ENCODE measurements around the gene TEX11.

Gene TEX11

DNA sequence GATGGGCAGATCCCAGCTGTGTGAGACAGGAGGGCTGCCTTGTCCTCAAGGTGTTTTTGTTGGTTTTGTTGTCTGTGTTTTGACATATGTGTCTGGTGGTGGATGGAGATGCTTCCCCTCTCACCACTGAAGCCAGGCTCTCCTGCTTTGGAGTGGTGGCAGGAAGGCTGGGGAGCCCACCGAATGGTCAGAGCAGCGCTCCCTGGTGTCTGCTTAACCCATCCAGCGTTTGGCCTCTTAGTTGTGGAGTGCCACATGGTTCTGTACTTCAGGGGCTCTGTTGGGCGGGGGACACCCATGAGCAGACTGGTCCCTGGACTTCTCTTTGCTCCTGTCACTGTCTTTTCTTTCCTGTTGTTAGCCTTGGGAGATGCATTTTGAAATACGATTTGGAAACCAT, 412.0 kb downstream of the TEX11 start:
- DNase-seq (ENCODE audit: low read depth in 2 of 2) = no peak

DNA sequence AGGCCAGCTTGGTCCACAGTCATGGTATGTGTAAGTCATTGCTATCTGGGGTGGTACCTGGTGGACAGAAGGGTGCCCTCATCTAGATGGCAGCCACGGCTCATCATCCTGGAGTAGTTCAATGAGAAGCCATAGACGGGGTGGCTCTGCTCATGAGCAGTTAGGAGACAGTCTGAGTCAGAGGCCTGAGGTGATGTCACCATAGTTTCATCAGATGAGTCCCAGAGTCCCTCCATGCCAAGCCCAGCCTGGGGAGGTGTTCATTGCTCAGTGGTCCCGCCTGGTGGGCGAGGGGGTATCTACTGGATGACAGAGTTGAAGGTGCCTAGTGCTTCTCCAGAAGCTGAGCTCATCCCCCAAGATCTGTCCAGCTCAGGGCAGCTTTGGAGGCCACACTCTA, 414.1 kb downstream of the TEX11 start:
- DNase-seq (ENCODE audit: low read depth in 2 of 2) = no peak

DNA sequence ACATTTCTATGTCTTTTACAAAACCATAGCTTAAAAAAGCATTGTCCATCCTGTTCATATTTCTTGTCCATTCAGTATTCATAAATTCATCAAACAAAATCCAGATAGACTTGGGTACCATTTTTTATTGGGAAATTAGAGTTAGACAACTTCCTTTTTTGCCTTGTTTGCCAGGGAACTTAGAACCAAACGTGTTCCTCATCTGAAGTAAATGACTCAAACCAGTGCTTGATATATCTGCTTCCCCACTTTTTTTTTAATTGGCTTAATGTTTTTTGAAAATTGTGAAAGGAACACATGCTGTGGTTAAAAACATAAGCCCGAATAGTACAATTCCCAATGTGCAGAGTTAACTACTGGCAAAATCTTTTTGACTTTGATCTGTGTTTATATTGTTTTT, 419.7 kb downstream of the TEX11 start:
- DNase-seq (ENCODE audit: low read depth in 2 of 2) = no peak

DNA sequence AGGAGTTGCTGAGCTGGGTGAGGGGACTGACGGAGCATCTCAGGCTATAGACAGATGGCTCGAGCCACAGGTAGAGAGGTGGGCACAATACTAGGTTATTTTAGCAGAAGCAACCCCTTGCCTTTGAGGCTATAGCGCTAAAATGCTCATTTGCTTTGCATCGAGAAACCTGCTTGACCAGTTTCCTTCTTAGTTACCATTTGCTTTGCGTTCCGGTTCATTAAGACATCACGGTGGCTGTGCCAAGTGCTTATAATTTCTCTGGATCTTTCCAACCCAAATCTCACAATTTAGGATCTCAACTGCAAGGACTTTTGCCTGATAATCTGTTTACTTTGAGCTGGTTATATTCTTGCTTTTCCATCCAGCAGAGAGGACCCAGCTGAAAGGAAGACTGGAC, 423.0 kb downstream of the TEX11 start:
- no peak for DNase-seq (ENCODE audit: low read depth in 2 of 2)

DNA sequence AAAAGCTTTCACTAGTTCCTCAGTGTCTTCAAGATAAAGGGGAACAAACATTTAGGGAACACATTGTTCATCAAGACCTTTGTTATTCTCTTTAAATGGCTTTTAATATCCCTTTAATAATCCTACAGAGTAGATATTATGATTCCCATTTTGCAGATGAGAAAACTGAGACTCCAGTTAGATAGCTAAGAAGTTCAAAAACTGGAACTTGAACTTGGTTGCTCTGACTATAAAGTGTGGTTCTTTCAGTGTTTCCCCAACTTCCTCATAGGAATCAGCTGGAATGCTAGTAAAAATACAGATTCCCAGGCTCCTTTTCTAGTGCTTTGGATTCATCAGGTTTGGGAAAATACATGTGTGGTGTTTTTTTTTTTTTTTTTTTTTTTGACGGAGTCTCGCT, 426.2 kb downstream of the TEX11 start:
- no peak for DNase-seq (ENCODE audit: low read depth in 2 of 2)

DNA sequence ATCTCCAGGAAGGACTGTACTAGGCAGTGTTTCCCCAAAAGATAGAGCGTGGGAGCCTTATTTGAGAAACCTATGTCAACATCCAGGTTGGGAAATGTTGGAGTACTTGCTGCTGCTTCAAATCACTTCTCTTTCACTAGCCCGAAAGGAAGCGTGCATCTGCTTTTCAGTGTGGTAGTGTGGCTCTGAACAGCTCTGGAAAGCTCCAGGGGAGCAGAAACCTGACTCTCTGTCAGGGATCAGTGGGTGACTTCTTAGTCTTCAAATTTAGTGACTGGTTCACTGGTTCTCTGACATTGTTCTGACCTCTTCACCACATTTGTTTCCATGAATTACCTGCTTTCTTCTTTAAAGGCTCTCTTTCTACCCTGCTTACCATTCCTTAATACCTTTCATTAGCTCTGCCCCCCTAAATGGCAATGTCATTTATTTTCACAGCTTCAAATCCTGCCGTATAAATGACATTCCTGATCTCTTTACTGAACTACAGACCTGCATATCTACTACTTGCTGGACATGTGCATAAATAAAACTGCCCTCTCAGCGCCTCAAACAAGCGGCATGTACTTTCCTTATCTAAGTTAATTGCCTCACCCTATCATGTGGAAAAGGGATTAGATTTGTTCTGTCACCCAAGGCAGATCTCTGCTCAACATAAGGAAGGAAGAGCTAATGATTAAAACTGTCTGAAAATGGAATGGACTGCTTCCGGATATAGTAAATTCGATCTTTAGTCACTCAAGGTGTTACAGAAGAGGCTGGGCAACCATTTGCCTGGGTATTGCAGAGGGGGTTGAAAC, 426.8 kb downstream of the TEX11 start:
- no peak for DNase-seq (ENCODE audit: low read depth in 2 of 2)

DNA sequence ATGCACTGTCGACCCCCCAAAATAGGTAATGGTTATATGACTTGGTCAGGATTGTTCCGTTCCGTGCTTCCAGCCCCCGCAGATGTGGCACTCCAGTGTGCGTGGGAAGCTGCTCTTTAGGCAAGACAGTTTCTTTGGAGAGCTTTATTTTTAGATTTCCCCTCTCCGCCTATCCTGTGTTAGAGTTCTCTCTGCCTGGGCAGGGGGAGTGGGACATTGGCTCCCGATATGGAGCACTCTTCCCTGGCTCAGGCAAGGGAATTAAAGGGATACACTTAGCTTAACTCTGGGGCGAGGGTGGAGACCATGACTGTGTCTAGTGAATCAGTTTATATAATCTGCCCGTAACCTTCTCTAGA, 427.9 kb downstream of the TEX11 start:
- no peak for DNase-seq (ENCODE audit: low read depth in 2 of 2)

DNA sequence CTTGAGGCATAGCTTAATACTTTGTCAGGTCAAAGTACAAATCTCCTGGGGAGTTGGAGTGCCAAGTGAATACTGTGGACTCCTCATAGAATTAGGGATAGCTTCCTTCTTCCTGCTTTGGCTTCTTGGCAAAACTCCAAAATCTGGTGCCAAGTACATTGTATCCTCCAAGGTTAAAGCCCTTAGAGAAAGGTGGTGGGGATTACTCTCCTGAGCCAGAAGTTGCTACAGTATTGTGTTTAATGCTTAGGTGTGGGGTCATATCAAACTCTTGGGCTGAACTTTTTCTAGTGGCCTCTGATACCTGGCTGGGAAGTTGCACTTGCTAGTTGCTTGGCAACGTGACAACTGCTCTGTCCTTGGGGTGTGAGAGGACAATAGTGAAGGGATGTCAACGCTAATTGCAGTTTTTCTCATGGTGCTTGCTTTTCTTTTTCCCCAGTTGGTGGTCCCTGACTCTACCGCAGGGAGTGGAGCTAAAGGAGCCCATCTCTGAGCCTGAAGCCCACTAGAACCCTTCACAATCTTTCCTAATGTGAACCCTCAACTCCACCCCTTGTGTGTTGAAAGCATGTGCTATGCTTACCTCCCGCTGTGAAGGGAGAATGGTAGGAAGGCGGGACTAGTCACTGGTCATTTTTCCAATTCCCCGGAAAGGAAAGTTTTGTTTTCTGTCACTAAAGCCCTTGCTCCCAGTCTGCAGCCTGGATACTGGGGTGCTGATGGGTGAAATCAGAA, 428.4 kb downstream of the TEX11 start:
- DNase-seq (ENCODE audit: low read depth in 2 of 2) = no peak

DNA sequence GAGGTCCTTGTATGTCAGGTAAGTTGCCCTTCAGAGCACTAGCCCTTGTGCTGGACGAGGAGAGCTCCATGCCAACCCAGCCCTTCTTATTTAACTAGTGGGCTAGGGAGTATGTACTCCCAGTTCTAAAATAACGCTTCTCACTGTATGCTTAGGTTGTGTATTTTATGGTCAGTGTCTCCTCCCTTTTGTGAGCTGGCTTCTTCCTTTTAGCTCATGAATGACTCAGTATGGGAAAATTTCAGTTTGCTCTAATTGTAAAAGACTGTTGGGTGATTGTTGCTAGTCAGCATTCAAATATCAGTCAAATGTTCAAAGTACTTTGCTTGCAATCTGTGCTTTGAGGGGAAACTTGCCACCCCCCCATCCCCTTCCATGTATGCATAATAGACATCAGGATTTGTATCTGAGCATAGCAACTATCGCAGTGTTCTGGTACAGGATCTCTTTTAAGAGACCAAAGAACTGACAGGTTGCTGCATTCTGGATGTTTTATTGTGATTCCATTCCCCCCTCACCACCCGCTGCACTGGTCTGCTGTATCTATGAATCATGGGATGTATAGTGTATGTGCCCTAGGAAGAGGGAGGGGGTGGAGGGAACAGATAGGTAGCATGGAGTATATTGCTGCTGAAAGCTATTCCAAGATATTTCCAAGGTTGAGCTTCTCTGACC, 429.1 kb downstream of the TEX11 start:
- no peak for DNase-seq (ENCODE audit: low read depth in 2 of 2)

Measured in stimulated activated CD4-positive, alpha-beta T cell treated with anti-CD3 and anti-CD28 coated beads, Interleukin-1b, Interleukin-23, amount 100 ng/mL, for 1 hour (primary cell).